ENCODE measurements around the gene PADI6.

DNA sequence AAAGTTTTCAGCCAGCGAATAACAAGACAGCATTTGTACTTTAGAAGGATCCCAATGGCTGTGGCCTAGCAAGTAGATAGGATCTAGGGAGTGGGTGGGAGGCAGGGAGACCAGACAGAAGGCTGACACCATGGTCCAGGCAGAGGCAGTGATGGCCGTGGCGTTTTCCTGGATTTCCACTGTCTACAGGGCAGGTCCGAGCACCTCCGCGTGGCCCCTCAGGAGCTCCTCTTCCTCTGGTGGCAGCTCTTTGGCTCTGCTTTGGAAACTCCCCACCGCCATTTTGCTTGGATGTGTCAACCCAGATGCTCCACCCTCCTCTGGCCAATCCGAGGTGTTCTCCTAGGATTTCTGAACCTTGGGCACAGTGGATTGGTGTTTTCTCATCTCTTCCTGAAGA lies 38.9 kb upstream of the PADI6 start:
- TF ChIP-seq, protein P1, sequence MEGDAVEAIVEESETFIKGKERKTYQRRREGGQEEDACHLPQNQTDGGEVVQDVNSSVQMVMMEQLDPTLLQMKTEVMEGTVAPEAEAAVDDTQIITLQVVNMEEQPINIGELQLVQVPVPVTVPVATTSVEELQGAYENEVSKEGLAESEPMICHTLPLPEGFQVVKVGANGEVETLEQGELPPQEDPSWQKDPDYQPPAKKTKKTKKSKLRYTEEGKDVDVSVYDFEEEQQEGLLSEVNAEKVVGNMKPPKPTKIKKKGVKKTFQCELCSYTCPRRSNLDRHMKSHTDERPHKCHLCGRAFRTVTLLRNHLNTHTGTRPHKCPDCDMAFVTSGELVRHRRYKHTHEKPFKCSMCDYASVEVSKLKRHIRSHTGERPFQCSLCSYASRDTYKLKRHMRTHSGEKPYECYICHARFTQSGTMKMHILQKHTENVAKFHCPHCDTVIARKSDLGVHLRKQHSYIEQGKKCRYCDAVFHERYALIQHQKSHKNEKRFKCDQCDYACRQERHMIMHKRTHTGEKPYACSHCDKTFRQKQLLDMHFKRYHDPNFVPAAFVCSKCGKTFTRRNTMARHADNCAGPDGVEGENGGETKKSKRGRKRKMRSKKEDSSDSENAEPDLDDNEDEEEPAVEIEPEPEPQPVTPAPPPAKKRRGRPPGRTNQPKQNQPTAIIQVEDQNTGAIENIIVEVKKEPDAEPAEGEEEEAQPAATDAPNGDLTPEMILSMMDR (IDR thresholded peaks at IDR 0.05) = no peak
- no peak for TF ChIP-seq POLR2A (IDR thresholded peaks at IDR 0.05)
